ENCODE data around the gene CSMD2. TPM values are rescaled to one million over a fixed set of nuclear protein-coding genes. Genes with fewer than 3 reads are reported as not detected.
"Not testable (repeated sequence)": the region's sequence is repeated elsewhere in the genome, so short reads cannot be mapped to it uniquely, and the experiment has no call there.

Gene CSMD2
- total RNA-seq, 1 donor from 2014 or later: 0.55 TPM

- no peaks in the 10 kb centered on the region for H3K4me1 Mint-ChIP-seq (ENCODE audit: low read depth)
- H3K4me3 Mint-ChIP-seq (ENCODE audit: unreplicated experiment): no peak overlapping the region
- H3K9me3 Mint-ChIP-seq (ENCODE audit: low read depth): peaks cover 10% of the 10 kb centered on the region
- no peak for DNase-seq (ENCODE audit: low spot score)
- peaks cover 3% of the 10 kb centered on the region for H3K36me3 Mint-ChIP-seq (ENCODE audit: low read depth)
- H3K27ac Mint-ChIP-seq (ENCODE audit: unreplicated experiment): no peak overlapping the region
- no peak for TF ChIP-seq CTCF (IDR thresholded peaks at IDR 0.05)
- H3K27me3 Mint-ChIP-seq (ENCODE audit: low read depth): peaks cover 23% of the 10 kb centered on the region
Observed at GRCh38 chr1:33512226-33513011, 652.6 kb downstream of the CSMD2 start.

GRCh38 chr1:33509276-33509675 lies 655.8 kb downstream of the CSMD2 start:
- not testable (repeated sequence) for H3K4me1 Mint-ChIP-seq (ENCODE audit: low read depth); H3K36me3 Mint-ChIP-seq (ENCODE audit: low read depth); H3K27ac Mint-ChIP-seq (ENCODE audit: unreplicated experiment); H3K4me3 Mint-ChIP-seq (ENCODE audit: unreplicated experiment); DNase-seq (ENCODE audit: low spot score); H3K27me3 Mint-ChIP-seq (ENCODE audit: low read depth)
- peaks cover 14% of the 10 kb centered on the region for H3K9me3 Mint-ChIP-seq (ENCODE audit: low read depth)

- Mint-ChIP-seq H3K9me3 (ENCODE audit: low read depth) (peaks cover 10% of the 10 kb centered on the region), H3K27me3 (ENCODE audit: low read depth) (peaks cover 6% of the 10 kb centered on the region), H3K4me3 (ENCODE audit: unreplicated experiment) (no peak overlapping the region), H3K36me3 (ENCODE audit: low read depth) (peaks cover 5% of the 10 kb centered on the region), H3K27ac (ENCODE audit: unreplicated experiment) (no peak overlapping the region), H3K4me1 (ENCODE audit: low read depth) (no peaks in the 10 kb centered on the region)
- DNase-seq (ENCODE audit: low spot score): no peak
- TF ChIP-seq CTCF (IDR thresholded peaks at IDR 0.05): no peak
Observed at GRCh38 chr1:33508151-33508550, 656.9 kb downstream of the CSMD2 start.

- Mint-ChIP-seq H3K9me3 (ENCODE audit: low read depth) (peaks cover 8% of the 10 kb centered on the region), H3K4me1 (ENCODE audit: low read depth) (peaks cover 1% of the 10 kb centered on the region)
Observed at GRCh38 chr1:33507661-33508060, 657.4 kb downstream of the CSMD2 start.

GRCh38 chr1:33503506-33503905 lies 661.5 kb downstream of the CSMD2 start:
- no peaks in the 10 kb centered on the region for H3K27me3 Mint-ChIP-seq (ENCODE audit: low read depth)
- H3K27ac Mint-ChIP-seq (ENCODE audit: unreplicated experiment): no peak overlapping the region
- TF ChIP-seq CTCF (IDR thresholded peaks at IDR 0.05): no peak
- DNase-seq (ENCODE audit: low spot score): no peak
- H3K4me1 Mint-ChIP-seq (ENCODE audit: low read depth): peaks cover 4% of the 10 kb centered on the region
- no peak overlapping the region for H3K4me3 Mint-ChIP-seq (ENCODE audit: unreplicated experiment)
- H3K36me3 Mint-ChIP-seq (ENCODE audit: low read depth): peaks cover 7% of the 10 kb centered on the region
- H3K9me3 Mint-ChIP-seq (ENCODE audit: low read depth): peaks cover 11% of the 10 kb centered on the region

More at GRCh38 chr1:33507661-33508060, 657.4 kb downstream of the CSMD2 start:
- no peak for DNase-seq (ENCODE audit: low spot score)
- TF ChIP-seq CTCF (IDR thresholded peaks at IDR 0.05): no peak
- no peak overlapping the region for H3K27ac Mint-ChIP-seq (ENCODE audit: unreplicated experiment)
- H3K27me3 Mint-ChIP-seq (ENCODE audit: low read depth): peaks cover 6% of the 10 kb centered on the region
- peaks cover 5% of the 10 kb centered on the region for H3K36me3 Mint-ChIP-seq (ENCODE audit: low read depth)
- no peak overlapping the region for H3K4me3 Mint-ChIP-seq (ENCODE audit: unreplicated experiment)

GRCh38 chr1:33502726-33503125 lies 662.3 kb downstream of the CSMD2 start:
- H3K9me3 Mint-ChIP-seq (ENCODE audit: low read depth): peaks cover 12% of the 10 kb centered on the region
- H3K36me3 Mint-ChIP-seq (ENCODE audit: low read depth): peaks cover 5% of the 10 kb centered on the region
- no peaks in the 10 kb centered on the region for H3K27me3 Mint-ChIP-seq (ENCODE audit: low read depth)
- H3K4me3 Mint-ChIP-seq (ENCODE audit: unreplicated experiment): no peak overlapping the region
- DNase-seq (ENCODE audit: low spot score): no peak
- H3K27ac Mint-ChIP-seq (ENCODE audit: unreplicated experiment): no peak overlapping the region
- no peak for TF ChIP-seq CTCF (IDR thresholded peaks at IDR 0.05)
- peaks cover 4% of the 10 kb centered on the region for H3K4me1 Mint-ChIP-seq (ENCODE audit: low read depth)
